Activated CD8-positive, alpha-beta T cell treated with anti-CD3 and anti-CD28 coated beads for 36 hours (primary cell): Measurements from ENCODE around the gene POU5F1. TPM values are rescaled to one million over a fixed set of nuclear protein-coding genes. Genes with fewer than 3 reads are reported as not detected.

Experiments used
- ATAC-seq: fragments of 200-7000 bp; cut with Tn5 transposase; one replicate; pipeline ENCODE4 v1.10.0; 2021; ENCODE audit warnings: mild to moderate bottlenecking, moderate library complexity
- CTCF ChIA-PET: fragments of 350-600 bp; sonication (Branson Sonifier 250); formaldehyde crosslinking; loops from one replicate; lab custom pipeline; 2021; ENCODE audit warnings: antibody characterized with exemption; lab: Charles Lee
- POLR2A ChIA-PET: fragments of 350-600 bp; sonication (Branson Sonifier 250); formaldehyde crosslinking; loops from one replicate; lab custom pipeline; 2021; ENCODE audit warnings: antibody characterized with exemption; lab: Charles Lee
- DNase-seq: peaks from one replicate; pipeline ENCODE4 v3.0.0-alpha.2; 2020
- H3K27ac Mint-ChIP-seq: one replicate; pipeline ENCODE4 v1.8.0; 2021; ENCODE audit warnings: mild to moderate bottlenecking, mixed read lengths
- H3K27me3 Mint-ChIP-seq: one replicate; pipeline ENCODE4 v1.8.0; 2021; ENCODE audit warnings: mixed read lengths
- H3K36me3 Mint-ChIP-seq: one replicate; pipeline ENCODE4 v1.8.0; 2021; ENCODE audit warnings: low read depth, mixed read lengths
- H3K4me1 Mint-ChIP-seq: one replicate; pipeline ENCODE4 v1.8.0; 2021; ENCODE audit warnings: low read depth, mixed read lengths
- H3K4me3 Mint-ChIP-seq: one replicate; pipeline ENCODE4 v1.8.0; 2021; ENCODE audit warnings: mild to moderate bottlenecking, moderate library complexity, mixed read lengths
- H3K9me3 Mint-ChIP-seq: one replicate; pipeline ENCODE4 v1.8.0; 2021; ENCODE audit warnings: mixed read lengths
- CTCF ChIP-seq: fragments of 200-600 bp; IDR thresholded peaks from one replicate; pipeline ENCODE4 v1.8.0; 2022; ENCODE audit warnings: antibody characterized with exemption, mild to moderate bottlenecking
- intact Hi-C: fragments of 100-400 bp; cut with micrococcal nuclease; formaldehyde crosslinking; loops from one replicate; pipeline ENCODE4 v1.10.0; 2022
- total RNA-seq, 2 experiments: library from RNA; stranded (reverse); gene quantifications; one replicate each; pipeline ENCODE4 v1.2.3, GENCODE V29; 2021

Gene POU5F1
- total RNA-seq, 2 experiments from 2014 or later = not detected

DNA sequence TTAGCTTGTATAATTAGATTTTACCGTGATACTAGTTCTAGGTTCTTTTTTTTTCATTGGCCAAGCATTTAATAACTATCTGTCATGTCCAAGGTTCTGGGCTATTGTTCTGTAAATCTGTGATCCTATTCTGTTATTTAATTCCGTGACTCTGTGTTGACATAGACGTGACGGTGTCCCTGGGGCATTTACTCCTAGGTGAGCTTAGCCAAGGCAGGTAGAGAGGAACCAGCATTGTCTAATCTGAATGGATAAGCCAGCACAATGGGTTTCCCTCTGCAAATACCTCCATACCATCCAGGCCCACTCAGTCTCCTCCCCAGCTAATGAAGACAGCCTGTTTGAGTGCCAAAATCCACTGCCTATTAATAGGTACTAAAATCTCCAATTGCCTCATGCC is 41.4 kb downstream of the POU5F1 start:
- no peak for TF ChIP-seq CTCF
- intact Hi-C loops = no loop called here

DNA sequence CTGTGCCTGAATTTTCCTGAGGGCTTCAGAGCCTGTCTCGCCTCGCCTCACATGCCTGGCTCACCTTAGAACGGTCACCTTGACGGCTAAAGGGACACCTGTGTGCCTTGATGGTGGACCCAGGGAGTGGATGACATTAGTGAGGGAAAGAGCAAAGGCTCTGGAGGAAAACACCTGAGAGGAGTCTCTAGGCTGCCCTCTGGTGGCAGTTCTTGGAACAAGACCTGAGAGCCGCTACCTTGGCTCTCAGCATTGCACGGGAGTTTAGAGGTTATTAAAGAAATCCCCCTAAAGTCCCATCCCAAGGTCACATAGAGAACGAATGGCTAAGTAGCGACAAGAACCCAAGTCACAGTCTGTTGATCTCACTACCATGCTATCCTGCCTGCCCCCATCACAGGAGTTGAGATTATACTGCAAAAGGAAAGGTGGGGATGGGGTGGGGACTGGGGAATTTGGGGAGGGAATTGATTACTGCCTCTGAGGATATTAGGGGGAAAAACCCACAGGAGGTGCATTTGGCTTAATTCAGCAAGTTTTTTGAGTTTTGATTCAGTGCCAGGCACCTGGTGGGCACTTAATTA is 42.3 kb downstream of the POU5F1 start:
- intact Hi-C loops = no loop called here
- peaks cover 2% of the 10 kb centered on the region for H3K27me3 Mint-ChIP-seq
- no peaks in the 10 kb centered on the region for H3K9me3 Mint-ChIP-seq

More for the DNA sequence above, 41.4 kb downstream of the POU5F1 start:
- H3K4me3 Mint-ChIP-seq = no peak overlapping the region
- ATAC-seq (no peak), DNase-seq (no peak)
- H3K27me3 Mint-ChIP-seq = peaks cover 2% of the 10 kb centered on the region
- H3K27ac Mint-ChIP-seq = no peak overlapping the region
- no peaks in the 10 kb centered on the region for H3K9me3 Mint-ChIP-seq
- H3K4me1 Mint-ChIP-seq = peaks cover 2% of the 10 kb centered on the region
- POLR2A ChIA-PET = no interaction called here
- H3K36me3 Mint-ChIP-seq = no peaks in the 10 kb centered on the region
- CTCF ChIA-PET = interaction anchor here (0.6 to 2.8 kb wide), 29 partner anchors 8 to 300 kb away, joined by 3 to 12 read pairs (median 4); partner anchors contain the start of genes C6orf15, PSORS1C2 and TCF19

DNA sequence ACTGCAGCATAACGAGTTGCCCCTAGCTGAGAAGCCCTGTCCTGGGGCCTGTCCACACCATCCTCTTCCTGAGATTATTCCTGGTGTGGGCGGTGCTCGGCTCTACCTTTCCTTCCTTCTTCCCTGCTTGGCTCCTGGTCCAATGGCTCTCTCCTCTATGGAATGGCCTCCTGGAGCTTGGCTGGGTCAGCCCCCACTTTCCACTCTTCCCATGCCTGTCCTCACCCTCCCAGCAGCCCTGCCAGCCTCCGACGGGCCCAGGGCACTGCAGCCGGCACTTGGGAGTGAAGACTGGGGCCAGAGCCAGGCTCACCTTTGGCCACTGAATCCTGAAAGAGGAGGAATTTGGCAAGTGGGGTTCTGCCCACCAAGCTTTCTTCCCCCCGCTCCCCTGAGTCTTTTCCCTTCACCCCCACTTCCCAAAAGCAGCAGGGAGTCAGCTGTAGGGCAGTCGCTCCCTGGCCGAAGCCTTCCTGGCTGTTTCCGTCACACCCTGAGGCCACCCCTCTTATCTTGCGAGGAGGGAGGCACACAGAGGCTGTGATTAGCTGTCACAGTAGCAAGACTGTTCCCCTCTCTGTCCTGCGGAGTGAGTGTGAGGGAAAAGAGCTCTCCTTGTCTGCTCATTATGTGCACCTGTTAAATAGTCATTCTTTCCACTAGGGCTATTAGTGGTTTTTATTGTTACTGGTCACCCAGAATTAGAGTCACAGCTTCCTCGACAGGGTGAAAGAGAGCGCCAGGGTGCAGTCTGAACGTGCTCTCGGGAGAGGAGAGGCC is 43.9 kb downstream of the POU5F1 start:
- ATAC-seq (no peak), DNase-seq (no peak)
- peaks cover 2% of the 10 kb centered on the region for H3K4me1 Mint-ChIP-seq
- intact Hi-C loops = no loop called here
- peaks cover 2% of the 10 kb centered on the region for H3K27me3 Mint-ChIP-seq
- TF ChIP-seq CTCF = no peak
- no peaks in the 10 kb centered on the region for H3K9me3 Mint-ChIP-seq
- CTCF ChIA-PET = interaction anchor here (0.6 to 1.5 kb wide), 9 partner anchors 8 to 582 kb away, joined by 3 to 6 read pairs (median 3); partner anchors contain the start of gene PSORS1C2
- no peak overlapping the region for H3K27ac Mint-ChIP-seq
- no peaks in the 10 kb centered on the region for H3K36me3 Mint-ChIP-seq
- POLR2A ChIA-PET = no interaction called here
- no peak overlapping the region for H3K4me3 Mint-ChIP-seq

More for the DNA sequence above, 42.3 kb downstream of the POU5F1 start:
- no peaks in the 10 kb centered on the region for H3K36me3 Mint-ChIP-seq
- TF ChIP-seq CTCF = peak; percentile 73
- no peak overlapping the region for H3K27ac Mint-ChIP-seq
- no peak overlapping the region for H3K4me3 Mint-ChIP-seq
- ChIA-PET CTCF (interaction anchor here (0.6 to 2.8 kb wide), 27 partner anchors 9 to 253 kb away, joined by 3 to 12 read pairs (median 4); partner anchors contain the start of genes C6orf15 and PSORS1C2), POLR2A (no interaction called here)
- DNase-seq (peak; percentile 88), ATAC-seq (peak; percentile 91)
- H3K4me1 Mint-ChIP-seq = peaks cover 2% of the 10 kb centered on the region

GRCh38 chr6:31125586-31126363 is 44.7 kb downstream of the POU5F1 start:
- ChIA-PET CTCF (interaction anchor here (0.6 to 2.1 kb wide), 3 partner anchors 10 to 582 kb away, joined by 3 to 4 read pairs (median 3); no protein-coding TSS in a partner anchor), POLR2A (no interaction called here)
- no peak for ATAC-seq
- intact Hi-C loops = no loop called here
- H3K4me3 Mint-ChIP-seq = no peak overlapping the region
- H3K27ac Mint-ChIP-seq = no peak overlapping the region
- no peaks in the 10 kb centered on the region for H3K9me3 Mint-ChIP-seq
- H3K27me3 Mint-ChIP-seq = peaks cover 2% of the 10 kb centered on the region
- no peak for DNase-seq
- no peaks in the 10 kb centered on the region for H3K36me3 Mint-ChIP-seq
- peaks cover 2% of the 10 kb centered on the region for H3K4me1 Mint-ChIP-seq
- TF ChIP-seq CTCF = no peak
